ENCODE results near the gene UBE2H.

The UBE2H gene

DNA sequence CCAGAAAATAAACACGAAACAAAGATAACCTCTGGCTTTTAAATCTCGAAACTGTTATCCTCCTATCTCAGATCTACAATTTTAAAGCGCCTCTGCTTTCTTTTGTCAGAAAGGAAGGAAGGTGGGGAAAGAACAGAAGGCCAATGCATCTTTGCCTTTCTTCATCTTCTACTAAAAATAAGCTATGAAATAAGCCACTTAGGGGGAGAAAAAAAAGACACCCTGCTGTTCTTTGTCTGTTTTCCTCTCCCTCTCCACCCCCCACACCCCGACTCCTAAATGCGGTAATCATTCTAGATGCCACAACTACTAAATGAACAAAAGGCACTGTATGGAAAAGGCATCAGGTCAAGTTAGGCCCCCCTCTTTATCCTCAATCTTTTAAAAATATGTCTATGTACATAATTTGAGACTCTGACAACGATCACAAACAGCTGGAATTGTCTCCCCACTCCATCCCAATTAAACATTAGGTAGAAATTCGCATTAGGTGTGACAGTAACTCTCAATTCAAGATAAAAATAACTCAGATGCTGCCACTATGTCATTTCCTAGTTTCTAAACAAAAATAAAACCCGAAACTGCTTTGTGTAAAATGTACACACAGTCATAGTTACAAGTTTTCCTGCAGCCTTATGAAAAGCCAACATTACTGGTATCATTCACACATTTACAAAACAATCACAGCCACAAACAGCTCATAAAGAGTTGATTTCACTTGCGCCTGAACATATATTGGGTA is 2.4 kb downstream of the UBE2H start:
- no peak for DNase-seq

- no peak for DNase-seq
Measured at GRCh38 chr7:129949292-129950133, 3.2 kb downstream of the UBE2H start.

- DNase-seq: no peak
Measured at GRCh38 chr7:129948877-129949291, 3.9 kb downstream of the UBE2H start.

GRCh38 chr7:129948338-129948737 is 4.4 kb downstream of the UBE2H start:
- DNase-seq: no peak

- DNase-seq: no peak
Measured at GRCh38 chr7:129947701-129948100, 5.1 kb downstream of the UBE2H start.

GRCh38 chr7:129947049-129947448 is 5.7 kb downstream of the UBE2H start:
- no peak for DNase-seq

GRCh38 chr7:129946282-129946681 is 6.5 kb downstream of the UBE2H start:
- DNase-seq: no peak

DNA sequence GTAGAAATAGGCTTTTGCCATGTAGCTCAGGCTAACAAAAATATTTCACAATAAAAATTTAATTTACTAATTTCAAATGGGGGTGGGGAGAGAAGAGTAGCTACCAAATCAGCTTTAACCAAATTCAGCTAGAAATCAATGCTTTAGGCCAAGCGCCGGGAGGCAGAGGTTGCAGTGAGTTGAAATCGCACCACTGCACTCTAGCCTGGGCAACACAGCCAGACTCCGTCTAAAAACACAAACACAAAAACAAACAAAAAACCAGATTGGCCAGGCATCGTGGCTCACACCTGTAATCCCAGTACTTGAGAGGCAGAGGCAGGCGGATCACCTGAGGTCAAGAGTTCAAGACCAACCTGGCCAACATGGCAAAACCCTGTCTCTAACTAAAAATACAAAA is 9.4 kb downstream of the UBE2H start:
- DNase-seq: no peak

GRCh38 chr7:129940329-129940728 is 12.4 kb downstream of the UBE2H start:
- DNase-seq: no peak

DNA sequence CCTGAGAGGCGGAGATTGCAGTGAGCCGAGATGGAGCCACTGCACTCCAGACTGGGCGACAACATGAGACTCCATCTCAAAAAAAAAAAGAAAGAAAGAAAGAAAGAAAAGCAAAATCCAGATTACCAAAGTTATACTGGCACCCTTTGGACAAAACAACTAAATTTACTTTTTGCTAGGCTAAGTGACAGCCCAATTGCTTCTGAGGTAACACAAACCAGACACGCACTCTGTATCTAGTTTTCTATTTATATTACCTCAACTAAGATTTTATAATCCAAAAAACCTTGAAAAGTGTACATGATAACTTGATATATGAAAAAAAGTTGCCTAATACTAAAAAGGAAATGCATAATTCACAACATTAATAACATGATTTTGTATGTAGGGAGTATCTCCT is 12.9 kb downstream of the UBE2H start:
- DNase-seq: no peak

GRCh38 chr7:129933627-129934026 is 19.1 kb downstream of the UBE2H start:
- no peak for DNase-seq

DNA sequence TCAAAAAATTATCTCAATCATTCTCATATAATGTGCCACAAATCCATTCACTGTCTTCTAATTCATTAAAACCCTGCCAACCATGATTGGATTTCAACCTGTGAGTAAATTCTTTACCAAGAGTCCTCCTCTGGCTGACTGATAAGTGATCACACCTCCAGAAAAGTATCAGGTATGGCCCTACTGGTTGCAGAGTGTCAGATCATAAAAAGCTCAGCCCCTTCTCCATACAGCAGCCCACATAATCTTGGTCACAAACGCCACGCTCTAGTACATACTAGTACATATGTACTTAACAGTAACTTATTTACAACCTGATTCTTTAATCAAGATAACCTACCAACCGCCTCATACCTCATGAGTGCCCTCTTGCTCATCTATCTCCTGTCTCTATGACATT is 26.1 kb downstream of the UBE2H start:
- no peak for DNase-seq

GRCh38 chr7:129925416-129926002 is 27.3 kb downstream of the UBE2H start:
- no peak for DNase-seq

DNA sequence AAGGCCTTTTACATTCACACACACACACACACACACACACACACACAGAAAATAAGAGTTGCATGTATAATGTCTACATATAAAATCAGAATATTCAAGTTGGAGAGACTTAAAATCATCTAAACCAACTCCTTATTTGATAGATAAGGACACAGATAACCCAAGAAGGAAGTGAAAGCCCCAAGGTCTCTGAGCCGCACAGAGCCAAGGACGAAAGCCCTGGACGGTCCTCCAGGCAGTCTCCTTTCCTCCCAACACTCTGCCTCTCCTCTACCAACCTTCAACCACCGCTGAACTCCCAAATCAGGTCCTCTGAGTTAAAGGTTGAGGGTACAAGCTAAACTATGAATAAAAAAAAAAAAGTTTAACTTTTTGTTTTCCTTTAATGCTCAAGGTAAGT is 28.2 kb downstream of the UBE2H start:
- DNase-seq: no peak

GRCh38 chr7:129923709-129924108 is 29.1 kb downstream of the UBE2H start:
- DNase-seq: no peak

- DNase-seq: no peak
Measured at GRCh38 chr7:129919492-129919891, 33.3 kb downstream of the UBE2H start.

DNA sequence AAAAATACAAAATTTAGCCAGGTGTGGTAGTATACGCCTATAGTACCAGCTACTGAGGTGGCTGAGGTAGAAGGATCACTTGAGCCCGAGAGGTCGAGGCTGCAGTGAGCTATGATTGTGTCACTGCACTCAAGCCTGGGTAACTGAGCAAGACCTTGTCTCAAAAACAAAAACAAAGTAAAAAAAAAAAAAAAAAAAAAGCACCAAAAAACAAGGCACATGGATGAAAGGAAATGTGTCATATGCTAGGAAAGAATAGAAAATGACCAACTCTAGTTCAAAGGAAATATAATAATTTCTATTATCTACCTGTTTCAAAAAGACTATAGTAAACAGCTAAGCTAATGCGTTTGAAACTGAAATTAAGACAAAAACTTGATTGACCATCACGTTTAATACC is 33.8 kb downstream of the UBE2H start:
- DNase-seq: no peak

DNA sequence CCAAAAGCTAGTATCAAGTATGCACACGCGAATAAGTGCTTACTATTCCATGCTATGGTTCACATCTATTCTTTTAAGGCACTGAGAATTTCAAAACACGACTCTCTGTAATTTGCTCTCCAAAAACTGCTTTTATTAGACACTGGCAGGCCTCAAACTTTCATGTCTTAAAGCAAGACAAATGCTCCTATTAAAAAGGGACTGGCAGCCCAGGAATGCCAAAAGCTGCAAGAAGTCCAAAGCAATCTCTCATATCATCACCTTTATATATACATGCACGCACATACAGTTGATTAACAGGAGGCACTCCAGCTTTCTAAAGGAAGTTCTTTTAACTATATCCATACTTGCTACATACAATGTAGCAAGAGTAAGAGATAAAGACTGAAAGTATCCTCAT is 34.8 kb downstream of the UBE2H start:
- no peak for DNase-seq

DNA sequence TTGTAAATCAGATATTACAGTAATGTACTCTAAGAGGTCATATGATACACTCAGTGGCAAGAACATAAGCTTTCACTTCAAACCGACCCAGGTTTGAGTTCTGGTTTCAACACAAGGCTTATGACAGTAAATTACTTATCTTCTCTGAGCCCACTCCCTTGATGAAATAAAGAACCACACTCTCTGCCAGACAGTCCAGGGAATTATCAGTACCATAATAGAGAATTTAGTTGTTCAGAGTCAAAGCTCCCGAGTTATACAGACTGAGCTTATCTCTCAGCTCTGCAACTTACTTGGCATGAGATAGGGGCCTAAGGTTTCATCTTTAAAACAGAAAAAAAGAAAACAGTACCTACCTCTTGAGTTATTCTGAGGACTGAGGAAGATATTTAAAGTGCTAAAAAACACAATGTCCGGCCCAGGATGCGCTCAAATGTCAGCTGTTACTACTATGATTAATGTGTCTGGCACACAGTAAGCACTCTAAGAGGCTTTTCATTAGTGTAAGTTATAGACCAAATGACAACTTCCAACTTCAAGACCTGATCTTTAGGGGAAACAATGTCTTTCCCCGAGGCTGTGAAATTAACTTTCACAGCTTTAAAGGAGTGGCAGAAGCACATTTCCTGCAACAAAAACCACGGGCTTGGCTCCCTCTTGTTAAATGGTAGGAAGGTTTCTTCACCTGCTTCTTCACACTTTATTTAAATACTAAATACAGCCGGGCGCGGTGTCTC is 38.1 kb downstream of the UBE2H start:
- DNase-seq: no peak

GRCh38 chr7:129913428-129913827 is 39.3 kb downstream of the UBE2H start:
- DNase-seq: no peak

GRCh38 chr7:129911790-129912189 is 41.0 kb downstream of the UBE2H start:
- no peak for DNase-seq

DNA sequence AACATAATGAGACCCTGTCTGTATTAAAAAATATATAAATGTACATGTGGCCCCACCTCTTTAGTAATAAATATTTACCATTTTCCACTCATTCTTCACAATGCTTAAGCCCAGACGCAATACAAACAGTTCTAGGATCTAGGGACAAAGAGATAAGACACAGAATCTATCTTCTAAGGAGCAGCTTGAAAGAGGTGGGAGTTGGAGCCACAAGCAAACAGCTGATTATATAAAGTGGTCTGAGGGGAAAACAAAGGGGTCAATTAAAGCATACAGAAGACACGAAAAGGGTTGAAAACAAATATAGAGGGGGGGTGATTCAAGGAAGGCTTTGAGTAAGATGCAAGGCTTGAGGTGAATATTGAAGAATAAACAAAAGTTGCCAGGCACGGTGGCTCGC is 43.1 kb downstream of the UBE2H start:
- DNase-seq: no peak

DNA sequence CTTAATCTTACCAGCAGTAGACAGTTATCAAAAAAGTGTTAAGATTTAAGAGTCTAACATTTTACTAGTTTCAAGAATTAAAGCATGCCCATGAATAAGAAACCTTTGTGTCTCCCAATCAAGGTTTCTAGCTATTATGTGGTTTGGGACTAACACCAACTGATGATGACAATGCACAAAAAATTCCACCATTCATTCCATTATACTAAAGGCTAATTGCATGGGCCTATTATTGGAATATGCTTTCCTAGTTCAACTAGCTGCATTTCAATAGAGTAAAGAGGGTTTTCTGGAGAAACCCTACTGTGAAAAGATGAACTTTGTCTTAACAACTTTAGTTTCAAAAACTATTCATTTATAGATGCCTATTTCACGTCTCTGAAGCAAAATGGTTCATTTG is 44.6 kb downstream of the UBE2H start:
- DNase-seq: no peak
